Esophagus (tissue), 2 donors: ENCODE results near the gene DEDD2. TPM values are rescaled to one million over a fixed set of nuclear protein-coding genes. Genes with fewer than 3 reads are reported as not detected.

ENCODE experiments used
- H3K27ac ChIP-seq, 2 donors: one replicate each; pipeline ENCODE4 v1.5.1; 2013; ENCODE audit warnings: low read depth in 2 of 2, mild to moderate bottlenecking in 2 of 2, inconsistent platforms in 1 of 2, low read length in 1 of 2, moderate library complexity in 1 of 2
- H3K27me3 ChIP-seq, 2 donors: one replicate each; pipeline ENCODE4 v1.6.1; 2013; ENCODE audit warnings: low read length in 2 of 2, control low read depth in 1 of 2, mild to moderate bottlenecking in 1 of 2; ENCODE audit not compliant: insufficient read depth in 2 of 2, control insufficient read depth in 1 of 2
- H3K36me3 ChIP-seq, 2 donors: one replicate each; pipeline ENCODE4 v1.6.1; 2013; ENCODE audit warnings: low read length in 1 of 2; ENCODE audit not compliant: control insufficient read depth in 2 of 2, insufficient read depth in 2 of 2
- H3K4me1 ChIP-seq, 2 donors: one replicate each; pipeline ENCODE4 v1.6.1; 2013; ENCODE audit warnings: low read length in 1 of 2; ENCODE audit not compliant: control insufficient read depth in 2 of 2, insufficient read depth in 2 of 2
- H3K4me3 ChIP-seq, 2 donors: one replicate each; pipeline ENCODE4 v1.5.1; 2013; ENCODE audit warnings: low read length in 2 of 2, mild to moderate bottlenecking in 2 of 2, low read depth in 1 of 2, moderate library complexity in 1 of 2
- H3K9me3 ChIP-seq, 2 donors: one replicate each; pipeline ENCODE4 v1.6.1; 2013; ENCODE audit warnings: mild to moderate bottlenecking in 2 of 2, low read depth in 1 of 2, low read length in 1 of 2, moderate library complexity in 1 of 2; ENCODE audit not compliant: control insufficient read depth in 2 of 2, insufficient read depth in 1 of 2
- WGBS, 2 donors: extraction: QIAGEN DNeasy Blood & Tissue Kit; methylation state at CpG; one replicate each; pipeline ENCODE4 v1.1.7; 2013; 5-methylcytosine and 5-hydroxymethylcytosine counted together
- polyA plus RNA-seq, 2 donors: library from polyadenylated mRNA; stranded (reverse); fragments of 200-250 nt; gene quantifications; one replicate each; pipeline ENCODE4 v1.2.3, GENCODE V29; 2013
- donor health status: healthy with polysubstance abuse.
- donor health status: Bipolar disorder and iron deficiency.

The DEDD2 gene
- polyA plus RNA-seq, 2 donors: 20.7 to 21.9 TPM

DNA sequence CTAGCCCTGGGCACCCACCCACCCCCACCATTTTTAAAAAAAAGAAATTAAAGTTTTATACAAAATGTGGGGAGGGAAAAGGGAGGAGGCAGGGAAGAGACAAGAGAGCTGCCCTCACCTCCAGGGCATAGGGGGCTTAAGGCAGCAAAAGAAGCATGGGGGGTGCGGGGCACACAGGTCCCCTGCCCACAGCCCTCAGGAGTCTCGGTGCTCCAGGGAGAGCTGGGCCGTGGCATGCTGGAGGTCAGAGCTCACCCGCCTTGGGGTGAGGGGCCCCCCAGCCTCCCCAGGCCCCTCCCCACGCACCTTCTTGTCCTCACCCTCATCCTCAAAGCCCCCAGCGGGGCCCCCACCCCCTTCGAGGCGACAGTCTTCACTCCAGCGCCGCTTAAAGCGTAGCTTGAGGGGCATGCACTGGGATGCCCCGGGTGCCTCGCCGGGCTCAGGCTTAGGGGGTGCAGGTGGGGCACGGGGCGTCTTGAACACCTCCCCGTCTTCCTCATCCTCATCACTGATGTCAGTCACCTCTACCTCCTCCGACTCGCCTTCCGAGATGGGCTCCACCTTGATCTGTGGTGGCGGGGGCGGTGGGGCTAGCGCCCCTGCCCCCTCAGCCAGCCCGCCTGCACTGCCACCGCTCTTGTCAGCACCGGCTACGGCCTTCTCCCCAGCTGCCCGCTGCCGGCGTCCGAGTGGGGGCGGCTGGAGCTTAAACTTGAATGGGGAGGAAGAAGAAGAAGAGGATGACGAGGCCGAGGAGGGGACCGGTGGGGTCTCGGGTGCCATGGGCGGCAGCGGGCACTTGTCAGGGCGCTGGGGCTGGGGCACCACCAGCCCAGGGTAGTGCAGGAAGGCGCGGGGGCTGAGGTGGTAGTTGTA, 31.0 kb upstream of the DEDD2 start:
- H3K4me1 ChIP-seq: peaks cover 6 to 24% of the 10 kb centered on the region in 2 donors
- no peak overlapping the region for H3K27ac ChIP-seq

GRCh38 chr19:42247640-42248199, 30.2 kb upstream of the DEDD2 start:
- 84 to 91% methylated on average over 6 of the region's 6 CpGs for WGBS, 2 donors
- Histone ChIP-seq H3K4me3 (no peak overlapping the region), H3K36me3 (peaks cover 0 to 7% of the 10 kb centered on the region in 2 donors), H3K9me3 (no peaks in the 10 kb centered on the region), H3K27me3 (no peaks in the 10 kb centered on the region), H3K27ac (no peak overlapping the region), H3K4me1 (peaks cover 6 to 23% of the 10 kb centered on the region in 2 donors)

More for the DNA sequence above, 31.0 kb upstream of the DEDD2 start:
- Histone ChIP-seq H3K27me3 (no peaks in the 10 kb centered on the region), H3K9me3 (no peaks in the 10 kb centered on the region), H3K4me3 (no peak overlapping the region), H3K36me3 (peaks cover 0 to 7% of the 10 kb centered on the region in 2 donors)
- 84 to 90% methylated on average over 38 to 41 of the region's 41 CpGs for WGBS, 2 donors

GRCh38 chr19:42246922-42247639, 29.6 kb upstream of the DEDD2 start:
- Histone ChIP-seq H3K27ac (peak overlapping the region in 1 of 2 donors; percentile 6), H3K36me3 (peaks cover 0 to 7% of the 10 kb centered on the region in 2 donors), H3K27me3 (no peaks in the 10 kb centered on the region), H3K4me3 (no peak overlapping the region), H3K4me1 (peaks cover 3 to 18% of the 10 kb centered on the region in 2 donors), H3K9me3 (no peaks in the 10 kb centered on the region)
- 66% methylated on average over 7 of the region's 7 CpGs for WGBS, 2 donors

- Histone ChIP-seq H3K27me3 (no peaks in the 10 kb centered on the region), H3K9me3 (no peaks in the 10 kb centered on the region), H3K4me1 (peaks cover 3 to 12% of the 10 kb centered on the region in 2 donors), H3K36me3 (peaks cover 0 to 7% of the 10 kb centered on the region in 2 donors), H3K4me3 (no peak overlapping the region), H3K27ac (peak overlapping the region; percentile 6 to 27)
- WGBS, 2 donors: 17 to 19% methylated on average over 10 of the region's 10 CpGs
These were observed 28.9 kb upstream of the DEDD2 start for GRCh38 chr19:42246143-42246921.

DNA sequence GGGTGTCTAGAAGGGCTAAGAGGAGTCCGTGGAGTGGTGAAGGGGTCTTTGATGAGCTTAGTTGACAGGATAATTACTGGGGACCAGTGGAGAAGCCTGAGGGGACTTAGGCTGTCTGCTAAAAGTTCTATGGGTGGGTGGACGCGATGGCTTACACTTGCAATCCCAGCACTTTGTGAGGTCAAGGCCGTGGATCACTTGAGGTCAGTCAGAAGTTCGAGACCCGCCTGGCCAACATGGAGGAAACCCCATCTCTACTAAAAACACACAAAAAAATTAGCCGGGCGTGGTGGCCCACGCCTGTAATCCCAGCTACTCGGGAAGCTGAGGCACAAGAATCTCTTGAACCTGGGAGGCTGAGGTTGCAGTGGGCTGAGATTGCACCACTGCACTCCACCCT, 27.8 kb upstream of the DEDD2 start:
- H3K4me1 ChIP-seq: peaks cover 0 to 4% of the 10 kb centered on the region in 2 donors
- H3K27ac ChIP-seq: peak overlapping the region; percentile 20 to 51

GRCh38 chr19:42244347-42245220, 27.1 kb upstream of the DEDD2 start:
- H3K9me3 ChIP-seq: no peaks in the 10 kb centered on the region
- WGBS, 2 donors: 2% methylated on average over 45 of the region's 45 CpGs
- H3K4me1 ChIP-seq: peaks cover 0 to 5% of the 10 kb centered on the region in 2 donors
- peak overlapping the region; percentile 95 to 96 for H3K27ac ChIP-seq
- H3K4me3 ChIP-seq: peak overlapping the region; percentile 46 to 96
- H3K36me3 ChIP-seq: peaks cover 0 to 10% of the 10 kb centered on the region in 2 donors
- H3K27me3 ChIP-seq: no peaks in the 10 kb centered on the region

More for the DNA sequence above, 27.8 kb upstream of the DEDD2 start:
- Histone ChIP-seq H3K9me3 (no peaks in the 10 kb centered on the region), H3K4me3 (peak overlapping the region in 1 of 2 donors; percentile 96), H3K27me3 (no peaks in the 10 kb centered on the region), H3K36me3 (peaks cover 0 to 7% of the 10 kb centered on the region in 2 donors)
- 70 to 78% methylated on average over 10 of the region's 10 CpGs for WGBS, 2 donors

GRCh38 chr19:42242512-42243409, 25.3 kb upstream of the DEDD2 start, which contains the start of gene GSK3A:
GSK3A (minus strand) TSS chr19:42242602; CDS start chr19:42242465, 137 bp downstream.
- H3K27me3 ChIP-seq: no peaks in the 10 kb centered on the region
- WGBS, 2 donors: 0 to 1% methylated on average over 64 to 76 of the region's 76 CpGs
- peaks cover 0 to 5% of the 10 kb centered on the region in 2 donors for H3K4me1 ChIP-seq

More at GRCh38 chr19:42242512-42243409, 25.3 kb upstream of the DEDD2 start, which contains the start of gene GSK3A:
- H3K36me3 ChIP-seq: peaks cover 0 to 3% of the 10 kb centered on the region in 2 donors
- H3K9me3 ChIP-seq: no peaks in the 10 kb centered on the region
- peak within 1 kb of the TSS; percentile 95 to 96 for H3K27ac ChIP-seq
- H3K4me3 ChIP-seq: peak within 1 kb of the TSS; percentile 56 to 96
